Measurements from ENCODE around the gene OR6K6. TPM values are rescaled to one million over a fixed set of nuclear protein-coding genes. Genes with fewer than 3 reads are reported as not detected.

The OR6K6 gene, protein sequence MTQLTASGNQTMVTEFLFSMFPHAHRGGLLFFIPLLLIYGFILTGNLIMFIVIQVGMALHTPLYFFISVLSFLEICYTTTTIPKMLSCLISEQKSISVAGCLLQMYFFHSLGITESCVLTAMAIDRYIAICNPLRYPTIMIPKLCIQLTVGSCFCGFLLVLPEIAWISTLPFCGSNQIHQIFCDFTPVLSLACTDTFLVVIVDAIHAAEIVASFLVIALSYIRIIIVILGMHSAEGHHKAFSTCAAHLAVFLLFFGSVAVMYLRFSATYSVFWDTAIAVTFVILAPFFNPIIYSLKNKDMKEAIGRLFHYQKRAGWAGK
- not detected for polyA plus RNA-seq (ENCODE audit: insufficient read length)

DNA sequence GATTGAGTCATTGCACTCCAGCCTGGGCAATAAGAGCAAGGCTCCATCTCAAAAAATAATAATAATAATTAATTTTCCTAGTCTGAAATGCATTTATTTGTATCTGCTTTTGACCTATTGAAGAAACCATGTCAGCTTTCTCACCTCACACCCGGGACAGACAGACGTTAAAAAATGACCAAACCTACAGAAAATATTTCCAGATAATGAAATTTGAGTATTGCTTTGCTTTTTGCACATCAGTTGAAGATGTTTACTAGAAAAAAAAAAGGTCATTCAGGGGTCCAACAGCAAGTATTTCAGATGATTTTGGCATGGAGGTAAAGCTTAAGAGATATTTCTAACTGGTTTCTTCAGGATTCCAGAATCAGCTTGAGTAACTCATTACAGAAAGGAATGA is at the start of gene OR6K6:
Gene OR6K6 (plus strand): TSS at position 301 of the 400 bp plus-strand sequence. CDS start 168 bp downstream, outside the sequence.
- no peak for DNase-seq

DNA sequence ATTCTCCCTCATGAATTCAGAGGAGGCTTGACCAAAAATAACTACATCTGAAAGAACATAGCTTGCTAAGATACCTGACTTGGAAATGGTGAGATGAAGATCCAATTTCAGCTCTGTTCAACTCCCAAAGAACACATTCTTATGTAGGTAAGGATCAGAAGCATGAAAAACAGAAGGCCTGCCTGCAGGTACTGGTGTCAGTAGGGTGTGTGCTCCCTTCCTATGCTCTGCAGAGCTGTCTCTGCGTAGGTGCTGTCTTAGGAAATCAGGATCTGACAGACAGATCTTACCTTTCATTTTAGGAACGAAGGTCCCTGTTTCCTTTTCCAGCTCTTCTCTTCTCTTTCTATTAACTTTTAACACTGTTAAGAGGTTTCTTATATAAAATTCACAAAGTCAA is 48.4 kb upstream of the OR6K6 start:
- DNase-seq: no peak

DNA sequence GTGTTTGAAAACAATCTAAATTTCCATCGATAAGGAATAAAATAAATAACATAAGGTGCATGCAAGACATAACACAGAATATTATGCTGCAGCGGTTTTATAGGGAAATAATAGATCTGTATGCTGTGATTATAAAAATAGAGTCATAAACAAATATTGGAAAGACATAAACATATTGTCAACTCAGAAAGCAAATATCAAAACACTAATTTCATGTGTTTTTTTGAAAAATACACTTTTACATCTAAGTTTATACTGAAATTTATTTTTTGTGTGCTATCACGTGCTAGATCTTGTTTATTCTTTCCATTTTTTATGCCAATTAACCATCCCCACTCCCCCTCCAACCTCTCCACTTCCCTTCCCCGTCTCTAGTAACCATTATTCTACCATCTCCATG is 43.4 kb upstream of the OR6K6 start:
- no peak for DNase-seq

DNA sequence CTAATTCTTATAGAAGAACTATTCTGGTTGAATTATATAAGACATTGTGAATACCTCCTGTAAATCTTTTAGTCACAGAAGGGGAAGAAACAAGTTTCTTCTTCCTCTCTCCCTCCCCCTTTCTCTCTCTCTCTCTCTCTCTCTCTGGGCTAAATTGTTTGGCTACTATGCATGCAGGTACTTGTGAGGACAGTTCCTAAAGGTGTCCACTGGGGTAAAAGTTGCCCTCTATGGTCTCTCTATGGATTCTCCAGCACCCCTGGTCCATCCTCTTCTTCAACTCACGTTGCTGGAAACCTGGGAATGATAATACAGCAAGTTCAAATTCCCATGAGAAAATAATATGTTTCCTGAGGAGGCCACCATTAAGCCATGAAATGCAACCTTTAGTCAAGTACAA is 39.8 kb upstream of the OR6K6 start:
- no peak for DNase-seq

DNA sequence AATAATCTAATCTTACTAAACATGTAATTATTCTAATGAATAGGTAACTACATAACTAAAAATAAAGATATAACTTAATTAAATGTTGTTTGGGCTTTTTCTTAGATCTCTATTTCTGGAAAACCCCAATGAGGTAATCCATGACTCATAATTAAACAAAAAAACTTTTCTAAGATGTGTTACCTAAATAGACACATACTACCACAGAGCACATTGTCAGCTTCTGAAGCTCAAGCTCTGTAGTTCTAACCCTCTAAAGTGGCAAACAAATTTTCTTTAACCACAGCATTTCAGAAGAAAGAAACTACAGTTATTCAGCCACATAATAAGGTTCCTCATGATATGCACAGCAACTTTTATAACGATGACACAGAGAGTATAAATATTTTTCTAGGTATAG is 38.2 kb upstream of the OR6K6 start:
- no peak for DNase-seq

DNA sequence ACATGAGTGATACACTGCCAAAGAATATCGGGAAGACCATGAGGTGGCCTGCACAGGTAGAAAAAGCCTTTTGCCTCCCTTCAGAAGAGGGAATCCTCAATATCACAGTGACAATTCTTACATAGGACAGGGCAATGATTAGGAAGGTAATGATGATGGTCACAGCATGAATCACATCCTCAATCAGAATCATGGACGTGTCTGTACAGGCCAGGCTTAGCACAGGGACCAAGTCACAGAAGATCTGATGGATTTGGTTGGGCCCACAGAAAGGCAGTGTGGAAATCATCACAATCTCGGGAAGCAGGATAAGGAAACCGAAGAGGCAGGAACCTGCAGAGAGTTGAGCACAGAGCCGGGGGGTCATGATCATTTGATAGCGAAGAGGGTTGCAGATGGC is 37.2 kb upstream of the OR6K6 start:
- DNase-seq: no peak

DNA sequence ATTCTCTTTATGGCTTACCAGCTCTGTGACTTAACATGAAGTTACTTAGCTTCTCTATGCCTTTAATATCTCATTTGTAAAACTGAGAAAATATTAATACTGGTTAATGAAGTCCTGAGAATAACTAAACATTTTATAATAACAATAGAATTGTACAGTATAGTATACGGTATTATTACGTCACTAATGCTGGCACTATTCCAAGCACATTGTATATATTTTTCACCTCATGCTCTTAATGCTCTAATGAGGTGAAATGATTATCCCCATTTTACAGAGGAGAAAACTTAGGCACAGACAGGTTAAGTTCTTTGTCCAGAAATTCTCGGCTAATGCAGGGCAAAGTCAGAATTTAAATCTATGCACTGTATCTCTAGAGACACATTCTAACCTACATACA is 34.9 kb upstream of the OR6K6 start:
- DNase-seq: no peak

DNA sequence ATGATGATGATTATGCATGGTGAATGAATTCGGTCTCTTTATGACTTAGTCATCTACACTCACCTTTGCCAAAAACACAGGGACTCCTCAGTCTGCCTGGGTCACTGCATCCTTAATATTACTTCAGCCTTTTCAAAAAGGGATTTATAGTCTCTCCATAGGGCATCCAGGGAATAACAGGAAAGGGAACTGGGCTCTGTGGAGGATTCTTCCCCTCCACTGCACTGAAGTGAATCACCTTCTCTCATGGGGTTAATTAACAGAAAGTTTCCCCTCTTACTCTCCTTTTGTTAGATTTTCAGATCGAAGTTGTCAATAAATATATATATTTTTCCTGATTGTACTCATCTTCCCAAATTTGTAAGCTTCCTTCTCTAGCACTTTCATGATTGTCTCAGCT is 33.9 kb upstream of the OR6K6 start, which contains the start of gene OR6K3:
Gene OR6K3 (minus strand): TSS at position 101 of the 400 bp plus-strand sequence. CDS start 2,605 bp downstream, outside the sequence.
- no peak for DNase-seq

DNA sequence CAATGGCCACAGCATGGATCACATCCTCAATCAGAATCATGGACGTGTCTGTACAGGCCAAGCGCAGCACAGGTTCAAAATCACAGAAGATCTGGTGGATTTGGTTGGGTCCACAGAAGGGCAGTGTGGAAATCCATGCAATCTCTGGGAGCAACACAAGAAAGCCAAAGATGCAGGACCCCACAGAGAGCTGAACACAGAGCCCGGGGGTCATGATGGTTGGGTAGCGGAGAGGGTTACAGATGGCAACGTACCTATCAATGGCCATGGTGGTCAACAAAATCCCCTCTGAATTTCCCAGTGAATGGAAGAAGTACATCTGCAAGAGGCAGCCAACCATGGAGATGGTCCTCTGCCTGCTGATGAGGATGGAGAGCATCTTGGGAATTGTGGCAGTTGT is 30.1 kb upstream of the OR6K6 start:
- no peak for DNase-seq

DNA sequence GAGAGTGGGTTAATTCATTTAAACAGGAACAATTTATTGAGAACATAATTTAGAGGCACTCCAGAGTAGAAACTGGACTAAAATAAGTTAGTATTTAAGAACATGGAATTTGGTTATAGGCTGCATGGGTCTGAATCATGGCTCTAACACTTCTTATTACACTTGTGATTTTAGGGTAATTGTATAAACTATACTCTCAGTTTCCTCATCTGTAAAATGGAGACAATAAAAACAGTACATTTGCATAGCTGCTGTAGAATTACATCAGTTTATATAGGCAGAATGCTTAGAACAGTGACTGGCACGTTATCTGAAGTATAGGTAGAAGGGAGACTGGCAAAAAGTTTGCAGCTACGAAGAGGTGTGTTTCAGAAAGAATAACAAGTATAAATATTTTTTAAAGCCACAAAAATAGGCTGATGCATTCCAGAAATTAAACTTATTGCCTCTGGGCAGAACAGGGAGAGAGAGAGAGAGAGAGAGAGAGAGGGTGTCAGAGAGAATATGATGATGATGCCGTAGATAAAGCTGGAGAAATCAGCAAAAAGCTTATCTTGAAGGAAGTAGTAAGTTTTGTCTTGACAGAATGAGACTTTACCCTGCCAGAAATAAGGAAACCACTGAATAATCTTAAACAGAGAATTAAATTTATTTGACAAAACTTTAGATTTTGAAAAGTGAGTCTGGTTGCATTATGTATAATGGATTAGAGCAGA is 25.9 kb upstream of the OR6K6 start:
- DNase-seq: no peak

DNA sequence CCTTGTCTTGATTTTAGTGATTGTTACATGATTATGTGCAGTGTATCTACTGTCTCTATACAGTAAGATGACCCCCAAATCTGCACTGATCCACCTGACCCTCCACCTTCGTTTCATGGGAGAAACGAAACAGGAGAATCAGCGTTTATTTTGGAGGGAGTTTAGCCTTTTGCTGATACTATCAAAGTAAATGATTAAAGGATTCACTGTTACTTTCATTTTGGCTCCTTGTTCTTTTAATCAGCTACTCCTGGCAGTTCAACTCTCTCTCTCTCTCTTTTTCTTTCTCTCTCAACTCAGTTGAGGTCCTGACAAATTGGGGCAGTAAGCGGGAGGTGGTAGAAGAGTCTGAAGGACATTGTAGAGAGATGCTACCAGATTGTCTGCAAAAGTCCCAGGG is 24.1 kb upstream of the OR6K6 start:
- no peak for DNase-seq

DNA sequence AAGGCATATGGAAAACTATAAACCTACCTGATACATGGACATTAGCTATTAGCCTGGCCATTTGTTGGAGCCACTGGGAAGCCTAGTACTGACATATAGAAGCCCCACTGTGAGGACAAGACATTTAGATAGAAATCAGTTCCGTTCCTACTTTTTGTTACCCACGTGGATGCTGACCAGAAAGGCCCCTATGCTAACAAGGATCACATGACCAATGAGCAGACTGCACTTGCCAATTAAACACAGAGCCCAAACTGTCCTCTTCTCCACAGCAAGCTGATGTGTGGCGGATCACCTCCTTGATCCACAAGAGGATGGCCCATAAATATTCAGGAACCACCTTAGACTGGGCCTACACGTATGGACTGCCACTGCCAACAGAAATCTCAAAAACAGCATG is 22.8 kb upstream of the OR6K6 start:
- DNase-seq: no peak

DNA sequence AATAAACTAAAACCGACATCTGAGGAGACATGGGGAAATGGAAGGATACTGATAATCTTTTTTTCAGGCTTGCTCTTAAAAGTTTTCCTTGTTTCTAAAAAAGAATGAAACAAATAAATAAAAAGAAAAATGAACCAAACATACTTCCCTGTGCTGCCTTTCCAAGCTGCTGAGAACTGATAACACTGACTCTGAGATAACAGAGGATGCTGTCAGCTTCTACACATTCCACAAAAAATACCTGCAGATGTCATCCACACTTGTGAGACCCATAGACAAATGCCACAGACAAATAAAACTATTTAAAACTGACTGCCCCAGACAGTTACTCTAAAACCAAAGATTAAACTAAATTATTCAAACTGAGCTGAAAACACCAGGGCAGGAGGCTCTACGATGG is 22.0 kb upstream of the OR6K6 start:
- DNase-seq: no peak

DNA sequence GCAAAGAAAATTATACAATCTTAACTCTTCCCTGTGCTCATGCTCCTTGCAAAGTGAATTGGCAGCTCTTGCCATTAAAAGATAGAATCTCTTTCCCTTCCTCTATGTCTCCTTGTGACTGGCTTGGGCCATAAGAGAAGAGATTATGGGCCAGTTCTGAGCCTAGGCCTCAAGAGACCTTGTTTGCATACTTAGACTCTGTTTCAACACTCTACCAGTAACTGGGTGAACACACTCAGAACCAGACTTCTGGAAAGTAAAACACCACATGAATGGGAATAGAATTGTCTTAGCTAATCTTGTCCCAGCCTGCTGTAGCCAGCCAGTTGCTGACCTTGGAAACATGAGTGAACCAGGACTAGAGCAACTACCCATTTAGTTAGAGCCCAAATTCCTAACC is 18.7 kb upstream of the OR6K6 start:
- DNase-seq: no peak

DNA sequence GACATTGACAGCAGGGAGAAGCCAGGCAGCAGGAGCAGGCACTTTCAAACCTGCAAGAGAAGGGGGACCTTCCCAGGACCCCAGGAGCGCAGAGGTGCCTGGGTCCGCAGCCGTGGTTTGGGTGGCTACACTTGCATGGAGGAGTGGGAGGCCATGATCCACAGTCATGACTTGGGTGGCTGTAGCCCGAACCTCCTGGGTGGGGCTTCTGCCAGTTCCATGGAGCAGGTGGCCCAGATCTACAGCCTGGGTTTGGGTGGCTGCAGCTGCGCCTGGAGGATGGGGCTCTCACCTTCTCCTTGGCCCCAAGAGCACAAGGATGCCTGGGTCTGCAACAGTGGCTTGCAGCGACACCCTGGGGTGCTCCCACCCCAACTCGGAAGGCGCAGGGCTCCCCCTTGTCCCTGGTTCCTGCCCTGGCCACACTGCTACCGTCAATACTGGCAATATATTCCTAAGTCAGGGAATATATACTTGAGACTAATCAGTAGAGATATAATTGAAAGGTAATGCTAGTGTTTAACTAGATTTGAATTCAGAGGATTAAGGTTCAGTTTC is 2.3 kb upstream of the OR6K6 start:
- no peak for DNase-seq

DNA sequence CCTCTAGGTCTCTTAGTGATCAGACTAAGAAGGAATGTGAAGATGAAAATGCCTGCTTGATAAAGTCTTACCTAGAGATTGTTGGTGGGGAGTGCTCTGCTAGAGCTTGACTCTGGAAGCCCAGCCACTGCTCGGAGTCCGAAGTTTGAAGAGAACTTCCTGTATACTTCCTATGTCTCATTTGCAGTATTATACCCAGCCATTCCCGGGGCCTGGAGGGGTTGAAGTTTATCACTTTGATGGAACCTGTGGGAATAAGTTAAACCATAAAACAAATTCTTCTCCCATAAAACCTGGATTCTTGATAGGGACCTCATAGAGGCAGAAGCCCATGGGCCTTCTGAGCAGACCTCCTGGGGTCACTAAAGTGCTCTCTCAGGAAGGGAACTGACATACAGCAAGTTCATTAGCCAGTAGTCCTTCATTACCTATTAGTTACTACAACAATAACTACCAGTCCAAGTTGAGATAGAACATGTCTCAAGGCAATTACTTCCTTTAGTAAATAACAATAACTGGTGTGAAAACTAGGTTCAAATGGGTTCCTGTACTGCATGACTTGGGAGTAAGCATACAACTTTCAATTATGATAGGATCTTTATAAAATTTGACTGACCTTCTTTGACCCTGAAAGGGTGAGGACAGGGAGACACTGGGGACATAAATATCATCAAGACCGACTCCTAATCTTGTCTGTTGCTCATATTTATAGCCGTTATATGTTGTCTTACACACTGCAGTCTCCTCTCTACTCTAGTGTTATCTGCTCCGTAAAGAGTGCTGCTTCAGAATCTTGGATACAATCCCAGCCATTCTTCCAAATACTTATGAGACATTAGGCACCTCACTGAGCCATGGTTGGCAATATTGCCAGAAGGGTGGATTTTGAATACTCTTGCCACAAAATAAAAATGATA is 17.7 kb downstream of the OR6K6 start, which contains the start of gene OR6N1:
Gene OR6N1 (minus strand): TSS at position 246 of the 917 bp plus-strand sequence. CDS start 5,513 bp downstream, outside the sequence.
- no peak for DNase-seq

DNA sequence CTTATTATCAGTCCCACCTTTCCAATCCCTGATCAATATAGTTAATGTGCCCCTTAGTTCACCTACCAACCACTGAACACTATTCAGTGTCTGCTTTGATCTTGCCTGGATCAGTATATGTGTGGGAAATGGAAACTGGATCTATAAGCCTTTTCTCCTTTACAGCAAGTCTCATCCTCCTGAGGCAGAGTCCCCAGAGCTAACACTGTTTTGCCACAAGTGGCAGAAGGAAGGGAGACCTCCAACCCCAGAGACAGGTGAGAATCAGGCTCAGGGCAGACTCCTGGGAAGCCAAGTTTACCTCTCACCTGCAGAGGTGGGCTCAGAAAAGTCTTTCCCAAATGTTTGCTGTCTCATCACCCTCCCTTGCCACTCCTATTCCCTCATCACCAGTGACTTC is 26.6 kb downstream of the OR6K6 start, which contains the start of gene OR6N2:
Gene OR6N2 (minus strand): TSS at position 101 of the 400 bp plus-strand sequence. CDS start 3,569 bp downstream, outside the sequence.
- DNase-seq: no peak

DNA sequence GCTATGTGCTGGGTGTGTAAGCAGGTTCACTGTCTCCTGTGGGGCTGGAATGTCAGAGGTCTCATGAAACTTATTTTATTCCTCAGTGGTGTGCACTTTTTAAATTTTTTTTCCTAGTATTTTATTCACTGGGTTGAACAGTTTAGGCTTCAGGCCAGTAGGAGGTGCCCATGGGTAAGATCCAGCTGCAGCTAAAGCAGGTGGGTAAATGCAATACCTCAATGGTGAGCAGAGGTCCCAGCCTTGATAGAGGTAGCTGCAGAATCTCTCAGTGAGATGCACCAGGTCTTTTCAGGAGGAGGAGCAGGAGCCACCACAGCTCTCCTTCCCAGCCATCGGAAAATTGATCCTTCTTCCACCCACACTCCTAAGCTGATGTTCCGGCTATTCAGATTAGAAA is 39.1 kb downstream of the OR6K6 start:
- no peak for DNase-seq

DNA sequence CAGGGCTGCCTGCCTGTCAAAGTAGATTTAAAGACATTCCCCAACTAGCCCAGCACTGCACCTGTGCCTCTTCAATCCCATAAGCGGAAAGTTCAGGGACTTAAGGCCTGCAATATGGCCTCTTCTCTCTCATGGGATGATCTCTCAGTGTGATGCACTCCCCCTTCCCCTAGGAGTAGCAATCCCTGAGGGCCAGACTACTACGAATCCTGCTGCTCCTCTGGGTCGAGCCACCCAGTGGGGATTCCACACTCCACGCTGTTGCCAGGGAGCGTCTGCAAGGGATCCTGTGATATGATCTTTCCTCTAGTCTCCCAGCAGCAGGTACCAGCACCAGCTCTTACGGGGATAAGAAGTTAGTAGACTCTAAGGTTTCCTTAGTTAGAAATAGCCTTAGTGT is 39.7 kb downstream of the OR6K6 start:
- DNase-seq: no peak

DNA sequence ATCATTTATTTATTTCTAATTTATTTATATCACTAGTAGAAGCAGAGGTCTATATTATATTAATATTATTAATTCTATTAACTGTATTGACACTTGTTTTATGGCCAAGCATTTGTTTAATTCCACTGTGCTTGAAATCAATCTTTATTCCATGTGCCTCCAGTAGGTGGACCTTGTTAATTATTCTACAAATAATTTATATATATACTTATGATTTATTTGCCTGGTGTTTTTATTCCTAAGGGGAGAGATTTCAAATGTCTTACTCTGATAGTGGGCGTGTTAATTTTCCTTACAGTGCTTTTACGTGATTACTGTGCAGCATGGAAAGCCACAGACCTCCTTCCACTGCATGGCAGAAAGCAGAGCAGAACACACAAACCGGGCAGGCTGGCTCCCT is 44.0 kb downstream of the OR6K6 start:
- DNase-seq: no peak

DNA sequence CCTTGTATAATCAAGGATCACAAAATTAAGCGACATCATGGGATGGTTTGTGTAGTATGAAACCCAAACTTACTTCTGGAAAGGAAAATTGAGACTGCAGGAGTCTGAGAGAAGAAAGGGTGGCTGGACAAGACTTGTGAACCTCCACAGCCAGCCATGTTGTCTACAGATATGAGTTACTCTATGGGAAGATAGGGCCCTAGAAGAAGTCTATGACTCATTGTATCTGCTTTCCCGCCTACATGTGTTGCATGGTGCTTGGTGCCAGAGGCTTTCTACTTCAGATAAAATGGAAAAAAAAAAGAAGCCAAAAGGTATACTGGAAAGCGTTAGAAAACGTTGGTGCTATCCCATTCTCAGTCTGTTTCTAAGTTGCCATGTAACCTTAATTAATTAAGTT is 45.2 kb downstream of the OR6K6 start:
- no peak for DNase-seq

DNA sequence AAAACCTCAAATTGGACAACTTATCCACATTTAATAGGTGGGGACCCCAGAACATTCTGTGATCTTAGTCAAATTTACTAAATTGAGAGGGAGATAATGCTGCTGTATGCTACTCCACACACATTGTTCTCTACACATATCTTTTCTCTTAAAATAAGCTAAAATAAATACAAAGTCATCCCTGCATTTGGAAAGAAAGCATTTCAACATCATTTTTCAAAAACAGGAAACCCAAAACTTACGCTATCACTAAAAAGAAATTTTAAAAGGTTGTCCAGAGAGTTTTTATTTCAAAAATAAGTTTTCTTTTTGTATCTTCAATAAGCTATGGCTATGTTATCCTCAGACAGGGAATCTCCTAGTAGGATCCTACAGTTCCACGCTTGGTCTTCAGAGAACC is 46.0 kb downstream of the OR6K6 start:
- no peak for DNase-seq
